Neural cell (in vitro differentiated cells): Measurements from ENCODE around the gene THRA.

ENCODE experiments used
- EP300 ChIP-seq: fragments of 450-650 bp; conservative IDR thresholded peaks from 2 replicates; pipeline ENCODE4 v1.6.1; 2014; ENCODE audit warnings: antibody characterized with exemption, mild to moderate bottlenecking, moderate library complexity; ENCODE audit not compliant: poor library complexity, severe bottlenecking
- EZH2 ChIP-seq: fragments of 200-600, 300-800 bp; shearing (Covaris generic), sonication (generic); IDR thresholded peaks from 2 replicates; pipeline ENCODE4 v1.6.1; 2014; ENCODE audit warnings: antibody characterized with exemption, low read length, borderline replicate concordance, mild to moderate bottlenecking; ENCODE audit not compliant: insufficient read depth, poor library complexity, severe bottlenecking
- MXI1 ChIP-seq: fragments of 450-650 bp; conservative IDR thresholded peaks from 2 replicates; pipeline ENCODE4 v1.6.1; 2014; ENCODE audit warnings: antibody characterized with exemption, mild to moderate bottlenecking; ENCODE audit not compliant: poor library complexity, severe bottlenecking
- POLR2AphosphoS5 ChIP-seq: IDR thresholded peaks from 2 replicates; pipeline ENCODE4 v1.6.1; 2012
- SMC3 ChIP-seq: fragments of 450-650 bp; conservative IDR thresholded peaks from 2 replicates; pipeline ENCODE4 v1.6.1; 2014; ENCODE audit warnings: antibody characterized with exemption, mild to moderate bottlenecking, moderate library complexity; ENCODE audit not compliant: poor library complexity
- TF ChIP-seq, protein P1 (sequence below): fragments of 450-650 bp; IDR thresholded peaks from 2 replicates; pipeline ENCODE4 v1.5.1; 2014; ENCODE audit warnings: antibody characterized with exemption, mild to moderate bottlenecking, moderate library complexity; ENCODE audit not compliant: poor library complexity, severe bottlenecking
- TF ChIP-seq, protein P2 (sequence below): IDR thresholded peaks from 2 replicates; pipeline ENCODE4 v1.6.1; 2012; ENCODE audit warnings: borderline replicate concordance

DNA sequence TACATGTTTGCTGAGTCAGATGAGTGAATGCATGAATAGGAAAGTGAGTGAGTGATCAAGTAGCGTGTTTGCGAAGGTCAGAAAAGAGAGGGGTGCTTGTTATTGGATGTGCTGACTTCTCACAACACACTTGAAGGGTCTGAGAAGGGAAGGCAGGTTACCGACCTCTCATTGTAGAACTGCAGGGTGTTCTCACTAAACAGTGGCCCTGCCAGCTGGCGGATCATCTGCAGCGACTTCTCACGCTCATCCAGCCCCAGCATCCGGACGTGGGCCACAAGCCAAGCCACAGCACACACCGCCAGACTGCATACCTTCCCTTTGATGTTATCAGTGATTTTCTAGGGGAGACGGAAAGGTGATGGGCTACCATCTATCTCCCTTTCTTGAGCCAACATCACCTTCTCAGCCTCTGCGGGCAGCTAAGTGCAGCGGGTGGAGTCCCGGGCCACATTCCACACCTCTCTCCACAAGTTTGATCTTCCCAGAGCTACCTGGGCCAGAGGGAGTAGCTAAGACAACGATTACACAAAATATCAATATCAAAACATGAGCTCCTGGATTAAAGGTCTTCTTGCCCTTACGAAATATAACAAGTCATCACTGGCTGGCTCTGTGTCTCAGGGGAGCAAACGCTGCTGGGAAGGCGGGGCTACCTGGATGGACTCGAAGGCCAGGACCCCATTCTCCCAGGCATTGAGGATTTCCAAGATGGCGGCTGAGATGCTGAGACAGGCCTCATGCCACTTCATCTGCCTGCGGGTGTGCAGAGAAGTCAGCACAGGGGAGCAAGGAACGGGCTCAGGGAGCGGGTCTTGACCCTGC is 36.6 kb upstream of the THRA start:
- TF ChIP-seq, protein P1, sequence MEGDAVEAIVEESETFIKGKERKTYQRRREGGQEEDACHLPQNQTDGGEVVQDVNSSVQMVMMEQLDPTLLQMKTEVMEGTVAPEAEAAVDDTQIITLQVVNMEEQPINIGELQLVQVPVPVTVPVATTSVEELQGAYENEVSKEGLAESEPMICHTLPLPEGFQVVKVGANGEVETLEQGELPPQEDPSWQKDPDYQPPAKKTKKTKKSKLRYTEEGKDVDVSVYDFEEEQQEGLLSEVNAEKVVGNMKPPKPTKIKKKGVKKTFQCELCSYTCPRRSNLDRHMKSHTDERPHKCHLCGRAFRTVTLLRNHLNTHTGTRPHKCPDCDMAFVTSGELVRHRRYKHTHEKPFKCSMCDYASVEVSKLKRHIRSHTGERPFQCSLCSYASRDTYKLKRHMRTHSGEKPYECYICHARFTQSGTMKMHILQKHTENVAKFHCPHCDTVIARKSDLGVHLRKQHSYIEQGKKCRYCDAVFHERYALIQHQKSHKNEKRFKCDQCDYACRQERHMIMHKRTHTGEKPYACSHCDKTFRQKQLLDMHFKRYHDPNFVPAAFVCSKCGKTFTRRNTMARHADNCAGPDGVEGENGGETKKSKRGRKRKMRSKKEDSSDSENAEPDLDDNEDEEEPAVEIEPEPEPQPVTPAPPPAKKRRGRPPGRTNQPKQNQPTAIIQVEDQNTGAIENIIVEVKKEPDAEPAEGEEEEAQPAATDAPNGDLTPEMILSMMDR = no peak
- TF ChIP-seq, protein P2, sequence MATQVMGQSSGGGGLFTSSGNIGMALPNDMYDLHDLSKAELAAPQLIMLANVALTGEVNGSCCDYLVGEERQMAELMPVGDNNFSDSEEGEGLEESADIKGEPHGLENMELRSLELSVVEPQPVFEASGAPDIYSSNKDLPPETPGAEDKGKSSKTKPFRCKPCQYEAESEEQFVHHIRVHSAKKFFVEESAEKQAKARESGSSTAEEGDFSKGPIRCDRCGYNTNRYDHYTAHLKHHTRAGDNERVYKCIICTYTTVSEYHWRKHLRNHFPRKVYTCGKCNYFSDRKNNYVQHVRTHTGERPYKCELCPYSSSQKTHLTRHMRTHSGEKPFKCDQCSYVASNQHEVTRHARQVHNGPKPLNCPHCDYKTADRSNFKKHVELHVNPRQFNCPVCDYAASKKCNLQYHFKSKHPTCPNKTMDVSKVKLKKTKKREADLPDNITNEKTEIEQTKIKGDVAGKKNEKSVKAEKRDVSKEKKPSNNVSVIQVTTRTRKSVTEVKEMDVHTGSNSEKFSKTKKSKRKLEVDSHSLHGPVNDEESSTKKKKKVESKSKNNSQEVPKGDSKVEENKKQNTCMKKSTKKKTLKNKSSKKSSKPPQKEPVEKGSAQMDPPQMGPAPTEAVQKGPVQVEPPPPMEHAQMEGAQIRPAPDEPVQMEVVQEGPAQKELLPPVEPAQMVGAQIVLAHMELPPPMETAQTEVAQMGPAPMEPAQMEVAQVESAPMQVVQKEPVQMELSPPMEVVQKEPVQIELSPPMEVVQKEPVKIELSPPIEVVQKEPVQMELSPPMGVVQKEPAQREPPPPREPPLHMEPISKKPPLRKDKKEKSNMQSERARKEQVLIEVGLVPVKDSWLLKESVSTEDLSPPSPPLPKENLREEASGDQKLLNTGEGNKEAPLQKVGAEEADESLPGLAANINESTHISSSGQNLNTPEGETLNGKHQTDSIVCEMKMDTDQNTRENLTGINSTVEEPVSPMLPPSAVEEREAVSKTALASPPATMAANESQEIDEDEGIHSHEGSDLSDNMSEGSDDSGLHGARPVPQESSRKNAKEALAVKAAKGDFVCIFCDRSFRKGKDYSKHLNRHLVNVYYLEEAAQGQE = no peak
- no peak for TF ChIP-seq EP300
- TF ChIP-seq POLR2AphosphoS5 = no peak
- TF ChIP-seq EZH2 = no peak
- TF ChIP-seq MXI1 = no peak
- no peak for TF ChIP-seq SMC3
